ENCODE data around the gene EYS. TPM values are rescaled to one million over a fixed set of nuclear protein-coding genes. Genes with fewer than 3 reads are reported as not detected.

Gene EYS
- total RNA-seq, 1 experiment from 2014 or later: not detected

- TF ChIP-seq REST (IDR thresholded peaks at IDR 0.05; ENCODE audit: low read depth) (no peak), SIN3A (IDR thresholded peaks at IDR 0.05; ENCODE audit: low read depth) (no peak), JUND (IDR thresholded peaks at IDR 0.05) (no peak), CTCF (IDR thresholded peaks at IDR 0.05 in 2 of 3, conservative IDR thresholded peaks at IDR 0.05 in 1 of 3; ENCODE audit: borderline replicate concordance in 1 of 3, insufficient read depth in 1 of 3, low read depth in 2 of 3, low read length in 2 of 3) (no peak), YY1 (IDR thresholded peaks at IDR 0.05; ENCODE audit: extremely low read depth, insufficient replicate concordance, low read depth, low read length) (no peak)
Measured at GRCh38 chr6:63675138-63675537, 2031.9 kb downstream of the EYS start (continued).

- Histone ChIP-seq H3K27me3 (ENCODE audit: insufficient read depth, low read length) (no peaks in the 10 kb centered on the region), H3K9ac (ENCODE audit: low read length) (no peak overlapping the region), H3K27ac (ENCODE audit: low read depth, low read length) (no peak overlapping the region), H3K4me3 (replicated peaks in 1 of 2; ENCODE audit: low read depth in 1 of 2, low read length in 2 of 2) (no peak overlapping the region), H3K4me1 (ENCODE audit: control insufficient read depth in 1 of 2, insufficient read depth in 2 of 2, low read length in 2 of 2) (no peaks in the 10 kb centered on the region), H3K4me2 (ENCODE audit: low read length) (no peak overlapping the region), H4K20me1 (ENCODE audit: insufficient read depth) (no peaks in the 10 kb centered on the region), H3K36me3 (ENCODE audit: control insufficient read depth in 1 of 2, insufficient read depth in 2 of 2, low read length in 2 of 2) (no peaks in the 10 kb centered on the region; a peak in 1 of 4 replicates), H2AFZ (ENCODE audit: low read depth, low read length, poor library complexity, severe bottlenecking) (no peak overlapping the region), H3K9me2 (ENCODE audit: insufficient read depth) (no peaks in the 10 kb centered on the region), H3K9me3 (ENCODE audit: control insufficient read depth in 1 of 2, insufficient read depth in 1 of 2, low read depth in 1 of 2, low read length in 2 of 2) (no peaks in the 10 kb centered on the region; a peak in 1 of 4 replicates), H3K79me2 (ENCODE audit: insufficient read depth, low read length) (peaks cover 92% of the 10 kb centered on the region)
- BruUV-seq (replicated peaks): no TSS peak
- ChIA-PET RAD21 (ENCODE audit: low non-redundant PET in 1 of 2, low total read pairs in 2 of 2, uncharacterized antibody in 2 of 2, unreplicated experiment in 2 of 2) (no interaction called here), CTCF (no interaction called here), POLR2A (no interaction called here)
- DNase-seq (ENCODE audit: low read depth, low spot score) (no peak), ATAC-seq (no peak)
- TF ChIP-seq ZNF274 (IDR thresholded peaks at IDR 0.05; ENCODE audit: low read depth, low read length) (no peak), FOSL1 (IDR thresholded peaks at IDR 0.05; ENCODE audit: low read depth) (no peak), MAX (IDR thresholded peaks at IDR 0.05) (no peak), ATF3 (IDR thresholded peaks at IDR 0.05) (no peak), CTCF (IDR thresholded peaks at IDR 0.05 in 2 of 3, conservative IDR thresholded peaks at IDR 0.05 in 1 of 3; ENCODE audit: borderline replicate concordance in 1 of 3, insufficient read depth in 1 of 3, low read depth in 2 of 3, low read length in 2 of 3) (no peak)
- intact Hi-C loops (cut with micrococcal nuclease): no loop called here
Measured at GRCh38 chr6:63674635-63675034, 2032.4 kb downstream of the EYS start.
